Endothelial cell of umbilical vein (primary cell): Measurements from ENCODE around the gene CCDC167. TPM values are rescaled to one million over a fixed set of nuclear protein-coding genes. Genes with fewer than 3 reads are reported as not detected.

Experiments used
- BruUV-seq: library from RNA; stranded (reverse); fragments of 400-500 nt; replicated peaks from 2 replicates; lab custom pipeline; 2021; lab: Mats Ljungman, UMichigan
- CTCF ChIA-PET: fragments of 300-600, 350-600 bp; sonication (Branson Sonifier 250); formaldehyde crosslinking; loops from one replicate; lab custom pipeline; 2021; ENCODE audit warnings: antibody characterized with exemption, inconsistent platforms; lab: Charles Lee
- POLR2A ChIA-PET: fragments of 300-600, 350-600 bp; sonication (Branson Sonifier 250); formaldehyde crosslinking; loops from one replicate; lab custom pipeline; 2021; ENCODE audit warnings: antibody characterized with exemption, inconsistent platforms; lab: Charles Lee
- DNase-seq: peaks from one replicate; pipeline ENCODE4 v3.0.0-alpha.2; 2011; ENCODE audit warnings: low read depth, low spot score
- FAIRE-seq: peaks from 2 replicates; lab custom pipeline; 2011; peaks lifted over from hg19 to GRCh38; lab: Jason Lieb, UNC
- H2AFZ ChIP-seq: 2 replicates; pipeline ENCODE4 v1.6.0; 2012; ENCODE audit warnings: low read depth, low read length, control low read depth, inconsistent platforms
- H3K27ac ChIP-seq: 2 replicates; pipeline ENCODE4 v1.5.1; 2011; ENCODE audit warnings: low read depth, mild to moderate bottlenecking, control low read depth, low read length, moderate library complexity; ENCODE audit not compliant: insufficient read depth
- H3K27me3 ChIP-seq, 2 experiments: 2 replicates each; pipeline versions ENCODE4 v1.6.0 to v1.6.1; 2011; ENCODE audit warnings: low read length in 2 of 2, mixed read lengths in 1 of 2; ENCODE audit not compliant: control insufficient read depth in 2 of 2, insufficient read depth in 2 of 2
- H3K36me3 ChIP-seq, 2 experiments: 2 replicates in 1 of 2; 3 replicates in 1 of 2; pipeline ENCODE4 v1.5.1; 2011; ENCODE audit warnings: low read length in 2 of 2, mild to moderate bottlenecking in 1 of 2, moderate library complexity in 1 of 2; ENCODE audit not compliant: control insufficient read depth in 2 of 2, insufficient read depth in 2 of 2; ENCODE audit errors: extremely low read depth in 1 of 2
- H3K4me1 ChIP-seq: 3 replicates; pipeline ENCODE4 v1.5.1; 2011; ENCODE audit warnings: mild to moderate bottlenecking, low read length; ENCODE audit not compliant: control insufficient read depth, insufficient read depth; ENCODE audit errors: extremely low read depth
- H3K4me2 ChIP-seq: 2 replicates; pipeline ENCODE4 v1.6.1; 2011; ENCODE audit warnings: low read length, control low read depth, mixed read lengths; ENCODE audit not compliant: insufficient read depth
- H3K4me3 ChIP-seq, 3 experiments: fragments of 200-600 bp in 1 of 3; sonication (generic), shearing (Covaris generic) in 1 of 3; replicated peaks in 1 of 3; 2 replicates each; pipeline ENCODE4 v1.5.1; 2011 to 2016; ENCODE audit warnings: control low read depth in 3 of 3, low read length in 3 of 3, mild to moderate bottlenecking in 2 of 3, inconsistent platforms in 1 of 3, low read depth in 1 of 3, moderate library complexity in 1 of 3; ENCODE audit not compliant: insufficient read depth in 1 of 3
- H3K79me2 ChIP-seq: 2 replicates; pipeline ENCODE4 v1.6.0; 2012; ENCODE audit warnings: low read length, inconsistent platforms; ENCODE audit not compliant: control insufficient read depth, insufficient read depth
- H3K9ac ChIP-seq: replicated peaks from 2 replicates; pipeline ENCODE3; 2011; ENCODE audit warnings: low read length, control low read depth; ENCODE audit not compliant: insufficient read depth; ENCODE audit errors: extremely low read depth
- H3K9me1 ChIP-seq: replicated peaks from 3 replicates; pipeline ENCODE4 v1.6.0; 2011; ENCODE audit warnings: mild to moderate bottlenecking, low read length; ENCODE audit not compliant: control insufficient read depth, insufficient read depth; ENCODE audit errors: extremely low read depth
- H3K9me3 ChIP-seq: replicated peaks from 2 replicates; pipeline ENCODE4 v1.5.1; 2012; ENCODE audit warnings: low read length, inconsistent platforms; ENCODE audit not compliant: control insufficient read depth, insufficient read depth
- H4K20me1 ChIP-seq: replicated peaks from 2 replicates; pipeline ENCODE3; 2011; ENCODE audit warnings: mild to moderate bottlenecking, low read length; ENCODE audit not compliant: control insufficient read depth, insufficient read depth; ENCODE audit errors: extremely low read depth
- EZH2 ChIP-seq: IDR thresholded peaks from 2 replicates; pipeline ENCODE4 v1.6.1; 2012; ENCODE audit warnings: borderline replicate concordance, low read depth, mild to moderate bottlenecking, moderate library complexity, low read length, inconsistent platforms; ENCODE audit not compliant: severe bottlenecking
- FOS ChIP-seq: IDR thresholded peaks from 2 replicates; pipeline ENCODE4 v1.6.1; 2011; ENCODE audit warnings: mild to moderate bottlenecking, low read length, moderate library complexity, borderline replicate concordance; ENCODE audit not compliant: insufficient read depth
- GATA2 ChIP-seq: IDR thresholded peaks from 2 replicates; pipeline ENCODE4 v1.7.0; 2011; ENCODE audit warnings: low read depth, mild to moderate bottlenecking, moderate library complexity, mixed read lengths, low read length; ENCODE audit not compliant: insufficient read length, insufficient read depth
- JUN ChIP-seq: IDR thresholded peaks from 2 replicates; pipeline ENCODE4 v1.6.1; 2011; ENCODE audit warnings: borderline replicate concordance, low read depth; ENCODE audit not compliant: insufficient read length, insufficient read depth
- MAX ChIP-seq: IDR thresholded peaks from 2 replicates; pipeline ENCODE4 v1.6.1; 2011; ENCODE audit not compliant: insufficient read depth, insufficient read length
- MYC ChIP-seq: IDR thresholded peaks from one replicate; pipeline ENCODE4 v1.6.1; 2011; ENCODE audit warnings: mild to moderate bottlenecking, low read depth, low read length
- POLR2AphosphoS5 ChIP-seq: IDR thresholded peaks from 2 replicates; pipeline ENCODE4 v1.6.1; 2012; ENCODE audit warnings: low read depth, mild to moderate bottlenecking, control low read depth, low read length, moderate library complexity; ENCODE audit not compliant: insufficient read depth
- dilution Hi-C: fragments of 300-500 bp; cut with MboI; formaldehyde crosslinking; loops from one replicate; pipeline ENCODE4 v1.15.0; 2019; ENCODE audit warnings: low sequenced_read_pairs; ENCODE audit not compliant: extremely low pct_ligation_motif_present
- intact Hi-C: fragments of 100-400 bp; cut with micrococcal nuclease; formaldehyde crosslinking; loops from one replicate; pipeline ENCODE4 v1.10.0; 2022
- polyA plus RNA-seq, 4 experiments: library from polyadenylated mRNA; depleted of rRNA in 3 of 4; stranded (reverse) in 3 of 4; unstranded in 1 of 4; fragments of >200 nt; gene quantifications; 2 replicates each; pipeline versions ENCODE4 v1.2.1 to v1.2.3, GENCODE V29; 2011 to 2012; ENCODE audit warnings: missing spikeins in 1 of 4
- total RNA-seq: library from RNA; stranded (reverse); gene quantifications from 2 replicates; pipeline ENCODE4 v1.2.3, GENCODE V29; 2021

Gene CCDC167
- total and polyA plus RNA-seq, 2 donors (not counting 3 experiments of a cell fraction or from before 2014, with no cell fraction given): 46.6 to 105 TPM

- TF ChIP-seq POLR2AphosphoS5 (no peak), MAX (no peak)
- FAIRE-seq: peak; percentile 24
- intact Hi-C loops: no loop called here
These were observed 26.0 kb upstream of the CCDC167 start for GRCh38 chr6:37525460-37526357.

GRCh38 chr6:37524970-37525318 is 25.3 kb upstream of the CCDC167 start:
- Histone ChIP-seq H3K9ac (no peak overlapping the region), H3K4me3 (no peak overlapping the region), H4K20me1 (no peaks in the 10 kb centered on the region), H3K27me3 (peaks cover 2 to 11% of the 10 kb centered on the region in 2 experiments), H3K36me3 (no peaks in the 10 kb centered on the region), H3K9me1 (no peaks in the 10 kb centered on the region), H2AFZ (no peak overlapping the region), H3K27ac (peak overlapping the region; percentile 52), H3K4me2 (peak overlapping the region; percentile 81), H3K4me1 (peaks cover 23% of the 10 kb centered on the region), H3K9me3 (no peaks in the 10 kb centered on the region), H3K79me2 (no peaks in the 10 kb centered on the region)
- dilution Hi-C loops: no loop called here
- ChIA-PET CTCF (interaction anchor here (0.7 to 1.8 kb wide), 8 partner anchors 11 to 167 kb away, joined by 3 to 11 read pairs (median 4); partner anchors contain the start of gene CCDC167), POLR2A (no interaction called here)
- TF ChIP-seq POLR2AphosphoS5 (no peak), FOS (no peak), JUN (no peak), GATA2 (no peak), EZH2 (no peak), MYC (no peak)
- BruUV-seq: no TSS peak
- intact Hi-C loops: loop anchor here (1.0 kb wide), 2 partner anchors 22 to 26 kb away; partner anchors contain the start of gene CCDC167
- FAIRE-seq (no peak), DNase-seq (no peak)

More at GRCh38 chr6:37525460-37526357, 26.0 kb upstream of the CCDC167 start:
- no peak overlapping the region for H3K4me2 ChIP-seq
- H3K27me3 ChIP-seq: peaks cover 5 to 16% of the 10 kb centered on the region in 2 experiments
- no peaks in the 10 kb centered on the region for H3K36me3 ChIP-seq
- no peak overlapping the region for H3K9ac ChIP-seq
- H3K4me3 ChIP-seq: no peak overlapping the region
- no peaks in the 10 kb centered on the region for H3K79me2 ChIP-seq
- ChIA-PET CTCF (interaction anchor here (0.6 to 1.8 kb wide), 3 partner anchors 12 to 13 kb away, joined by 3 to 11 read pairs (median 3); no protein-coding TSS in a partner anchor), POLR2A (interaction anchor here (0.7 kb wide), 1 partner anchor 388 kb away, joined by 3 read pairs; no protein-coding TSS in a partner anchor)
- H3K4me1 ChIP-seq: peaks cover 23% of the 10 kb centered on the region
- H3K9me1 ChIP-seq: no peaks in the 10 kb centered on the region
- peak; percentile 30 for DNase-seq
- dilution Hi-C loops: no loop called here
- BruUV-seq: no TSS peak
- no peak overlapping the region for H3K27ac ChIP-seq
- no peaks in the 10 kb centered on the region for H3K9me3 ChIP-seq
- H4K20me1 ChIP-seq: no peaks in the 10 kb centered on the region
- no peak overlapping the region for H2AFZ ChIP-seq
